ENCODE results near the gene SLC27A3.
"Not testable (repeated sequence)": the region's sequence is repeated elsewhere in the genome, so short reads cannot be mapped to it uniquely, and the experiment has no call there.

SLC27A3 gene

GRCh38 chr1:153779781-153780541 is 4.8 kb downstream of the SLC27A3 start:
- no peak for DNase-seq (ENCODE audit: low read depth)

- no peak for DNase-seq (ENCODE audit: low read depth)
These were observed 5.3 kb downstream of the SLC27A3 start for GRCh38 chr1:153780551-153780950.

DNA sequence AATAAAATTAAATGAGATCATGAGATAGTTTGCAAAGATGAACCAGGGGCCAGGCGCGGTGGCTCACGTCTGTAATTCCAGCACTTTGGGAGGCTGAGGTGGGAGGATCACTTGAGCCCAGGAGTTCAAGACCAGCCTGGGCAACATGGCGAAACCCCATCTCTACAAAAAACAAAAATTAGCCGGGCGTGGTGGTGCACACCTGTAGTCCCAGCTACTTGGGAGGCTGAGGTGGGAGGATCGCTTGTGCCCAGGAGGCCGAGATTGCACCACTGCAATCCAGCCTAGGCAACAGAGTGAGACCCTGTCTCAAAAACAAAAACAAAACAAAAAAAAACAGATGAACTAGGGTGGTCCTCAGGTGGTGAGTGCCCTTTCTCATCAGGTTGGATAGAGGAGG is 7.4 kb downstream of the SLC27A3 start:
- not testable (repeated sequence) for DNase-seq (ENCODE audit: low read depth)

DNA sequence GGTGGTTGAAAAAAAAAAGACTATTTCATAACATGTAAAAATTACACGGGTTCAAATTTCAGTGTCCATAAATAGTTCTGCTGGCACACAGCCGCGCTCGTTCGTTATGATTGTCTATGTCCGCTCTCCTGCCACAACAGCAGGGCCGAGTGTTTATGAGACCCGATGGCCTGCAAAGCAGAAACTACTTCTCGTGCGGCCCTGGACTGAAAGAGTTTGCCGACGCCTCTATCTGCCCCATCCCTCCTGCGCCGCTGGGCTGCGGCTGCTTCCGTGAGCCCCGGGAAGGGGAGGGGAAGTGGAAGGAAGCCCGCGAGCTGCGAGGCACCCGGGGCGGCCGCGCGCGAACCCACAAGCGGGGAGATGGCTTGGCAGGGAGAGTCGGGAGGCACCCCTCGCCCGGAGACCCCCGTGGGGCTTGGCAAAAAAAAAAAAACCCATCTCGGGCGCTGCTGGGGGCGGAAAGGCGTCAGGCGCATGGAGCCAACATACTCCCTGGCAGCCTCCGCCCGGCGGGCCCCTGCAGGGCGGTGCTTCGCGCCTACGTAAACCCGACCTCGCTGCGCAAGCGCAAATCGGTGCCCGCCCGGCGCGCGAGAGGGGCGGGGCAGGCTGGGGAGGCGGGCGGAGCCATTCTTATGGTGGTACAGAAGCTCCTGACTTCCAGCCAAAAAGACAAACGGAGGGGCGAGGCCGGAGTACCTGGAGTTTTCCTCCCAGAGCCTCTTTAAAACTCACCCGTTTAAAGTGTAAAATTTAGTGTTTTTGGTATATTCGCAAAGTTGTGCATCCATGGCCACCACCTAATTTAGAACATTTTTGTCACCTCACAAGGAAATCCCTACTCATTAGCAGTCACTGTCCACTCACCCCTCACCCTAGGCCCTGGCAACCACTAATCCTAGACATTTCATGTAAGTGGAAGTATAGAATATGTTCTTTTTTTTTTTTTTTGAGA is 8.3 kb downstream of the SLC27A3 start:
- DNase-seq (ENCODE audit: low read depth), result peak; percentile 85

- no peak for DNase-seq (ENCODE audit: low read depth)
These were observed 11.0 kb downstream of the SLC27A3 start for GRCh38 chr1:153786038-153786790.

- no peak for DNase-seq (ENCODE audit: low read depth)
These were observed 14.3 kb downstream of the SLC27A3 start for GRCh38 chr1:153789478-153790034.

GRCh38 chr1:153790313-153790965 is 15.2 kb downstream of the SLC27A3 start:
- no peak for DNase-seq (ENCODE audit: low read depth)

GRCh38 chr1:153790966-153791647 is 15.9 kb downstream of the SLC27A3 start:
- DNase-seq (ENCODE audit: low read depth), result no peak

GRCh38 chr1:153791648-153792253 is 16.5 kb downstream of the SLC27A3 start:
- DNase-seq (ENCODE audit: low read depth), result no peak

- DNase-seq (ENCODE audit: low read depth), result no peak
These were observed 17.4 kb downstream of the SLC27A3 start for GRCh38 chr1:153792631-153793041.

DNA sequence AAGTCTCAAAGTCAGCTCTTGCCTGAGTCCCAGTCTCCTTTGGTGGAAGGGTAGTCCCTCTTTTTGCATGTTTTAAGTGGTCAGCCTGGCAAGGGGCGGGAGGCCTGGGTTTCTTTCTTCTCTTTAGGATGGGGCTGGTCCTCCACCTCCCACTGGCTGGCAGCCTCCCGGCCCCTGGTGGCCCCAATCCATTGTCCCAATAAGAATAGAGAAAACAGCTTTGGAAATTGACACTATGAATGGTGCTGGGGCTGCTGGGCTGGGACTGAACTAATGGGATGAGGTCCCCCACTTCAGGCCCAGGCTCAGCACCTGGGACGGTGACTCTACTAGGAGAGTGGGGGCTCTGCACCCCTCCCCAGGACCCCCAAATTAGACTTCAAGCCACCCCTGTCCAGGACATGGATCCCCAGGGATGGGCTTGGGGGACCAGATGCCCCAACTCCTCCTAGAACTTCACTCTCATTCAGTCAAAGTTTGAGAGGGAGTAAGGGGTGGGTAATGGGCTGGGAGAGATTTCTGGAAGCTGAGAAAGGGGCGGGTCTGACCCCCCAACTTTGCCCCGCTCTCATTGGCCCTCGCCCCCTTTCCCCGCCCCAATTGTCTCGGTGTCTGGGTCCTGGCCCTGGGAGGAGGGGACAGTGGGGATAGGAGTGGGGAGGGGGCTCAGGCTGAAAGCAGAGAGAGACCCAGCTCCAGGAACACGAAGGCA is 18.2 kb downstream of the SLC27A3 start:
- DNase-seq (ENCODE audit: low read depth), result no peak

GRCh38 chr1:153793973-153794615 is 18.9 kb downstream of the SLC27A3 start:
- no peak for DNase-seq (ENCODE audit: low read depth)

- DNase-seq (ENCODE audit: low read depth), result no peak
These were observed 19.6 kb downstream of the SLC27A3 start for GRCh38 chr1:153794624-153795329.

DNA sequence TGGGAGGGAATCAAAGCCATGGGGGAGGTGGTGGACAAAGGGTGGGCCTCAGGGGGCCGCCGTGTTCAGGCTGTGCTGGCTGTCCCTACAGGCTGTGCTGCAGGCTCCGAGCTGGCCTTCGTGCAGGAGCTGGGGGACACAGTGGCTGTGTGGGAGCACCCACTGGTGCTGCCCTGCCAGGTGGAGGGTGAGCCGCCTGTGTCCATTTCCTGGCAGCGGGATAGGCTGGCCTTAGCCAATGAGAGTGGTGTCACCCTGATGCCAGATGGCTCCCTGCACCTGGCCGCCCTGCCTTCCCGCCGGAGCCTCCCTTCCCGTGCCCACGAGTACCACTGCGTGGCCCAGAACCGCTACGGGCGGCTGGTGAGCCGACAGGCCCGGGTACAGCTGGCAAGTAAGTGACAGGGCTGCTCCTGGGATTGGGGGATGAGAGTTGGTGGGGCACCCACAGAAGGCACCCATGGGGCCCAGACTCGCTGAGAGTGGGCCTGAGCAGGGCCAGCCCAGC is 20.2 kb downstream of the SLC27A3 start:
- no peak for DNase-seq (ENCODE audit: low read depth)

DNA sequence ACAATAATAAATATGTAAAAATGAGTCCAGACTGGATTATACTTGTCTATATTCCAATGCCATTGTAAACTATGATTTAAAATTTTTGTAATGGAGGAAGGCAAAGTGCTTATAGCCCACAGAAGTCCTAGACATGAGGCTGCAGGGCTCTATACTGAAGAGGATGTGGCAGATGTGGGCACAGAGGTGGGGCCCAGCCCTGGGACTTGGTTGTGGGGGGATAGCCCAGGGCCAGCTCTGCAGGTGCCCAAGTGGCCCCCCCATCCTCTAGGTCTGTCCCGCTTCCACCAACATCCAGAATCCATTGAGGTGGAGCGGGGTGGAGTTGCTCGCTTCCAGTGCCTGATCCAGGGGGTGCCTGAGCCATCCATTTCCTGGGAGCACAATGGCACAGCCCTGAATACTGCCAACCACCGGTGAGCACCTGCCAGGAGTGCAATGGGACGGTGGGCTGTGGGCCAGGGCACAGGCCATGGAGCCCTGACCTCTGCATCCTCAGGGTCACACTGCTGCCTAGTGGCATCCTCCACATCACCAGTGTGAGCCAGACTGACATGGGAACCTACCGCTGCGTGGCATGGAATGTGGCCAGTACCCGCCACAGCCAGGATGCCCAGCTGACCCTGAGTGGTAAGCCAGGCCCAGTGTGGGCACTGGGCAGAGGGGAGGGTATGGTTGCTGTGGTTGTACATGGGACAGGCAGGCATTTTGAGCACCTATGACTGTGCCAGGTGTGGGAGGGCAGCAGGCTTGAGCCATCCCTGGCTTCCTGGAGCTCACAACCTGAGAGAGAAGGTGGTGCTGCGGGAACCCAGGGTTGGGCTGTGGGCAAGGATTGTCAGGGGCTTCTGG is 21.0 kb downstream of the SLC27A3 start:
- DNase-seq (ENCODE audit: low read depth), result no peak

GRCh38 chr1:153796786-153797659 is 21.8 kb downstream of the SLC27A3 start:
- DNase-seq (ENCODE audit: low read depth), result peak; percentile 75

DNA sequence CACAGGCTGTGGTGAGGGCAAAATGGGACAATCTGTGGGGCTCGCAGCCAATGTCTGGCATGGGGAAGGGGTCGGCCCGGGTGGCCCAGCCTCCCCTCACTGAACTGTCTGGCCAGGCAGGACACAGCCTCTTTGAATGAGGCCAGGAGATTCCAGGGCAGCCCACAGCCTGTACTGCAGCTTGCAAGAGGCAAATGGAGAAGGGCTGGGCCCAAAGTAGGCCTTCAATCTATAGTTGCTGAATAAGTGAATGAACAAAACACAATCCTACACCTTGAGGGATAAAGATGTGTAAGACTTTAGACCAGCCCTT is 23.2 kb downstream of the SLC27A3 start:
- DNase-seq (ENCODE audit: low read depth), result no peak

Data from stimulated activated CD4-positive, alpha-beta T cell treated with anti-CD3 and anti-CD28 coated beads, Interleukin-2, amount 100 ng/mL, for 4 hours (primary cell).